Articular chondrocyte of knee joint (primary cell): Measurements from ENCODE around the gene S100G. TPM values are rescaled to one million over a fixed set of nuclear protein-coding genes. Genes with fewer than 3 reads are reported as not detected.

Source experiments
- small RNA-seq: library from RNA; depleted of rRNA; stranded (forward); fragments of <200 nt; gene quantifications from one replicate; pipeline ENCODE3, GENCODE V24; 2012
- total RNA-seq: library from RNA; depleted of rRNA; stranded (reverse); fragments of >200 nt; gene quantifications from 2 replicates; pipeline ENCODE4 v1.2.3, GENCODE V29; 2012

Gene S100G
- total RNA-seq: not detected in 2 replicates

GRCh38 chrX:16649858-16650257 is at the start of gene S100G:
Gene S100G (plus strand): TSS chrX:16650158. CDS start chrX:16651007, 849 bp downstream.

Small RNA genes within 50 kb of the gene (small RNA-seq; reads per million reads assigned to genes)
- gene MIR548AM: not detected

Other genes starting within 250 kb of the S100G start
- 8.8 and 10.7 TPM in 2 replicates for gene CTPS2, start 62.5 kb downstream of the S100G start, total RNA-seq
- 39.5 and 57.1 TPM in 2 replicates for gene SYAP1, start 69.5 kb downstream of the S100G start, total RNA-seq
- gene TXLNG, start 136.3 kb downstream of the S100G start, total RNA-seq: 7.2 and 12.2 TPM in 2 replicates
- gene RBBP7, start 220.2 kb downstream of the S100G start, total RNA-seq: 102 and 109 TPM in 2 replicates